Keratinocyte (primary cell): ENCODE data around the gene TRPM2.

ENCODE experiments used
- CTCF ChIP-seq, 3 experiments: IDR thresholded peaks in 1 of 3; conservative IDR thresholded peaks in 1 of 3; optimal IDR thresholded peaks in 1 of 3; 2 replicates in 2 of 3; 3 replicates in 1 of 3; pipeline versions ENCODE3 to v1.5.1; 2011; ENCODE audit warnings: low read length in 3 of 3, mild to moderate bottlenecking in 3 of 3, moderate library complexity in 2 of 3, control low read depth in 1 of 3, inconsistent platforms in 1 of 3; ENCODE audit not compliant: insufficient read depth in 2 of 3; ENCODE audit errors: extremely low read depth in 1 of 3
- EZH2 ChIP-seq: IDR thresholded peaks from one replicate; pipeline ENCODE4 v1.6.1; 2012; ENCODE audit warnings: inconsistent platforms, mild to moderate bottlenecking, low read length, moderate library complexity

GRCh38 chr21:44364151-44365053, 11.0 kb downstream of the TRPM2 start:
- TF ChIP-seq CTCF (optimal IDR thresholded peaks at IDR 0.05 in 1 of 3, IDR thresholded peaks at IDR 0.05 in 1 of 3, conservative IDR thresholded peaks at IDR 0.05 in 1 of 3; ENCODE audit: extremely low read depth in 1 of 3, insufficient read depth in 2 of 3, low read length in 3 of 3) (no peak), EZH2 (no peak)
